GM12891 (cell line): ENCODE results near the gene TMEM272.

Source experiments
- POLR2A ChIP-seq: IDR thresholded peaks from 2 replicates; pipeline ENCODE4 v1.6.1; 2011; ENCODE audit warnings: low read depth, low read length, control low read depth
- POLR2AphosphoS5 ChIP-seq: IDR thresholded peaks from 2 replicates; pipeline ENCODE4 v1.6.1; 2011; ENCODE audit warnings: low read depth, low read length, control low read depth

GRCh38 chr13:51823359-51823758, 21.6 kb downstream of the TMEM272 start:
- TF ChIP-seq POLR2AphosphoS5: no peak
- no peak for TF ChIP-seq POLR2A
